Measurements from ENCODE around the gene PDE4D. TPM values are rescaled to one million over a fixed set of nuclear protein-coding genes. Genes with fewer than 3 reads are reported as not detected.

The PDE4D gene
- total RNA-seq, 4 donors from 2014 or later: 35.0 to 121 (median 63.4) TPM

DNA sequence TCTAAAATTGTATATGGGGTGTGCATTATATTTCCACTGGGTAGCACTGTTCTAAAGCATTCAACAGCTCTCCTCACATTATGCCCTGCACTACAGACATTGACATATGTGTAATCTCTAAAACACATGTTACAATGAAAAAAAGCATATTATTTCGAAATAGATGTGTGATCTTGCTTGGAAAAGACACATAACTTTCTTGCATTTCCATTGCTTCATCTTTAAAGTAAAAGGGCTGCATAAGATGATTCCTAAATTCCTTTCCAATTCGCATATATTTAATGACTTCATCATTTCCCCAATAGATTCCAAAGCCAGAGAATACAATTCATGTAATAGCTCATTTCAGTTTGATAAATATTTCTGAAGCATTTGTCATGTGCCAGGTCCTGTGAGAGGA lies 566.9 kb downstream of the PDE4D start:
- Histone ChIP-seq H3K36me3 (no peaks in the 10 kb centered on the region), H3K27me3 (no peaks in the 10 kb centered on the region), H3K4me1 (peaks cover 0 to 27% (median 7%) of the 10 kb centered on the region in 3 donors), H3K27ac (no peak overlapping the region), H3K4me3 (no peak overlapping the region), H3K9me3 (no peaks in the 10 kb centered on the region)
- TF ChIP-seq EP300 (IDR thresholded peaks at IDR 0.05) (no peak), POLR2A (IDR thresholded peaks at IDR 0.05) (no peak), POLR2AphosphoS5 (IDR thresholded peaks at IDR 0.05) (no peak)
- TF ChIP-seq, protein P1, sequence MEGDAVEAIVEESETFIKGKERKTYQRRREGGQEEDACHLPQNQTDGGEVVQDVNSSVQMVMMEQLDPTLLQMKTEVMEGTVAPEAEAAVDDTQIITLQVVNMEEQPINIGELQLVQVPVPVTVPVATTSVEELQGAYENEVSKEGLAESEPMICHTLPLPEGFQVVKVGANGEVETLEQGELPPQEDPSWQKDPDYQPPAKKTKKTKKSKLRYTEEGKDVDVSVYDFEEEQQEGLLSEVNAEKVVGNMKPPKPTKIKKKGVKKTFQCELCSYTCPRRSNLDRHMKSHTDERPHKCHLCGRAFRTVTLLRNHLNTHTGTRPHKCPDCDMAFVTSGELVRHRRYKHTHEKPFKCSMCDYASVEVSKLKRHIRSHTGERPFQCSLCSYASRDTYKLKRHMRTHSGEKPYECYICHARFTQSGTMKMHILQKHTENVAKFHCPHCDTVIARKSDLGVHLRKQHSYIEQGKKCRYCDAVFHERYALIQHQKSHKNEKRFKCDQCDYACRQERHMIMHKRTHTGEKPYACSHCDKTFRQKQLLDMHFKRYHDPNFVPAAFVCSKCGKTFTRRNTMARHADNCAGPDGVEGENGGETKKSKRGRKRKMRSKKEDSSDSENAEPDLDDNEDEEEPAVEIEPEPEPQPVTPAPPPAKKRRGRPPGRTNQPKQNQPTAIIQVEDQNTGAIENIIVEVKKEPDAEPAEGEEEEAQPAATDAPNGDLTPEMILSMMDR (IDR thresholded peaks at IDR 0.05): no peak
- WGBS, 2 donors (ENCODE audit: low coverage in 1 of 2): 71% methylated on average over 2 of the region's 2 CpGs
- no peak for ATAC-seq

DNA sequence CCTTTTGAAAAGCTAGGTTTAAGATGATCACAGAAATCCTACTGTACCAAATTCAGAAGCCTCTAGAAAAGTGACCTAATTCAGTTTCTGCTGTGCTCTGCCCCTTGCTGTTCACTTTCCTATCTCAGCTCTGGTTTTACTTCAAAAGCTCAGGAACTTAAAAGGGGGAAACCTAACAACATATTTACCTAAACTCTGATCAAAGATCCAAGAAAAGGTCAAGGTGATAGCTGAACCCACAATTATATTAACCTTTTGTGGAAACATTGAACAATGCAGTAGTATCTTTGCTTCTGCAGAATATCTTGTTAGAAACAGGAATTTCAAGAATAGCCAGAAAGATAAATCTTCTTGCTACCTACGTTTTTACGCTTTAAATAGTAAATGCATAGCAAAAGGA lies 568.5 kb downstream of the PDE4D start:
- WGBS, 2 donors (ENCODE audit: low coverage in 1 of 2): 86 to 88% methylated on average over 2 of the region's 2 CpGs
- no peak for TF ChIP-seq POLR2AphosphoS5 (IDR thresholded peaks at IDR 0.05)
- TF ChIP-seq, protein P1 (IDR thresholded peaks at IDR 0.05): no peak
- TF ChIP-seq POLR2A (IDR thresholded peaks at IDR 0.05): no peak
- no peak for TF ChIP-seq EP300 (IDR thresholded peaks at IDR 0.05)
- no peaks in the 10 kb centered on the region for H3K9me3 ChIP-seq
- no peaks in the 10 kb centered on the region for H3K36me3 ChIP-seq
- ATAC-seq: no peak
- H3K27ac ChIP-seq: no peak overlapping the region
- no peaks in the 10 kb centered on the region for H3K27me3 ChIP-seq
- no peak overlapping the region for H3K4me3 ChIP-seq
- peaks cover 0 to 27% (median 7%) of the 10 kb centered on the region in 3 donors for H3K4me1 ChIP-seq

DNA sequence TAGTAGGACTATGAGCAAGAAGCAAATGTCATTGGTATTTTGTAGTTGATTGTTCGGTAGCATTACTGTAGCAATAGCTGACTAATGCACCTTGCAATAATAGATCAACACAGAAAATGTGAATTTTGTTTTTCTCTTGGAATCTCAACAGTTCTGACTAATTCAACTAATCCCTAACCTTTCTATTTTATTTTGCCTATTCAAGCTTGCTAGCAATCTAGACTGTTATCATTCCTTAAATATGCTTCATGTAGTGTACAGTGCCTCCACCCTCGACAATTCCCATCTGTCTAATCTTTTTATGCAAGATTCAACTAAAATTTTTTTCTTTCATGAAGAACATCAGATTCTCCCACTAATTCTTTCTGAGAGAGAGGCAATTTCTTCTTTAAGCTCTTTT lies 570.6 kb downstream of the PDE4D start:
- H3K4me1 ChIP-seq: peaks cover 2 to 33% (median 4%) of the 10 kb centered on the region in 3 donors
- H3K27me3 ChIP-seq: no peaks in the 10 kb centered on the region
- H3K4me3 ChIP-seq: no peak overlapping the region
- ATAC-seq: no peak
- H3K9me3 ChIP-seq: no peaks in the 10 kb centered on the region
- TF ChIP-seq POLR2A (IDR thresholded peaks at IDR 0.05): no peak
- TF ChIP-seq, protein P1 (IDR thresholded peaks at IDR 0.05): no peak
- TF ChIP-seq POLR2AphosphoS5 (IDR thresholded peaks at IDR 0.05): no peak
- no peak for TF ChIP-seq EP300 (IDR thresholded peaks at IDR 0.05)
- 47 to 83% methylated on average over 2 of the region's 2 CpGs for WGBS, 2 donors (ENCODE audit: low coverage in 1 of 2)
- H3K36me3 ChIP-seq: no peaks in the 10 kb centered on the region
- no peak overlapping the region for H3K27ac ChIP-seq

DNA sequence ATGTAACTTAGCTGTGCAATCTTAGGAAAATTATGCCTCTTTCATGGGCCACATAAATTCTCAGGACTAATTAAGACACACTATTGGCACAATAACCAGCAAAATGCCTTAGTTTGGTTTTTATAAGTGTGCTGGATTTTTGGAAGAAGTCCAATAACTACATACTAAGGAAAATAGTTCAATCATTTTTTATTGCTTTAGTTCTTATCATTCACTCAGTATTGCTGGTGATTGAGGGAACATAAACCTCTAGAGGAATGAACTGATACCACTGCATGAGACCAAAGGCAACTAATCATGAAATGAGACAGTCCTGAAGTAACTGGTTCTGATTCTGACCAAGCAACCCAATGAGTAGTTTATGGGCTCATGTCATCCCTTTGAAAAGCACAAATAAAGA lies 571.5 kb downstream of the PDE4D start:
- Histone ChIP-seq H3K9me3 (no peaks in the 10 kb centered on the region), H3K27ac (no peak overlapping the region), H3K36me3 (no peaks in the 10 kb centered on the region), H3K27me3 (no peaks in the 10 kb centered on the region), H3K4me3 (no peak overlapping the region), H3K4me1 (peaks cover 7 to 33% (median 8%) of the 10 kb centered on the region in 3 donors)
- ATAC-seq: no peak
- no peak for TF ChIP-seq POLR2A (IDR thresholded peaks at IDR 0.05)
- TF ChIP-seq POLR2AphosphoS5 (IDR thresholded peaks at IDR 0.05): no peak
- no peak for TF ChIP-seq EP300 (IDR thresholded peaks at IDR 0.05)
- TF ChIP-seq, protein P1 (IDR thresholded peaks at IDR 0.05): no peak

DNA sequence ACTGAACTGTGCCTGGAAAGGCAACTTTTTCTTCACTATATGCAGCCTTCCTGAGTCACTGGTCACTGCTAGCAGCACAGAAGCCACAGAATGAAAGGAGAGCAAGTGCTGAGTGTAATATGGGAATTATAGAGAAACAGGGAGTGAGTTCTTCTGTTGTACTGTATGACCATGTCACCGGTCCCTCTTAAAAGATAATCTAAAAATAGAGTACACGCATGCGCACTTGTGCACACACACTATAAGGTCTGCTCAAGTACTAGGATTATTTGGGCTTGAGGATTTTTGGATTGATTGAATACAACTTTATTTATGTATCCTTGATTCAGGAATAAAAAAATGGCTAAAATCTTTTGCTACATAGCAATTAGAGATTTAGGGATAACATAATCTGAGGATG lies 571.9 kb downstream of the PDE4D start:
- Histone ChIP-seq H3K27me3 (no peaks in the 10 kb centered on the region), H3K27ac (no peak overlapping the region), H3K9me3 (no peaks in the 10 kb centered on the region), H3K36me3 (no peaks in the 10 kb centered on the region), H3K4me3 (no peak overlapping the region), H3K4me1 (peaks cover 11 to 33% (median 11%) of the 10 kb centered on the region in 3 donors)
- TF ChIP-seq POLR2AphosphoS5 (IDR thresholded peaks at IDR 0.05) (no peak), POLR2A (IDR thresholded peaks at IDR 0.05) (no peak), EP300 (IDR thresholded peaks at IDR 0.05) (no peak)
- TF ChIP-seq, protein P1 (IDR thresholded peaks at IDR 0.05): no peak
- ATAC-seq: no peak
- 86 to 97% methylated on average over 3 of the region's 3 CpGs for WGBS, 2 donors (ENCODE audit: low coverage in 1 of 2)
